HG02852 (cell line): Measurements from ENCODE around the gene RGL1.

ENCODE experiments used
- ATAC-seq: cut with Tn5 transposase; IDR thresholded peaks from one replicate; pipeline ENCODE4 v1.9.1; 2021; ENCODE audit warnings: mild to moderate bottlenecking, moderate library complexity; ENCODE audit not compliant: unreplicated experiment

RGL1 gene

GRCh38 chr1:183817576-183818288, 12.8 kb downstream of the RGL1 start:
- no peak for ATAC-seq

DNA sequence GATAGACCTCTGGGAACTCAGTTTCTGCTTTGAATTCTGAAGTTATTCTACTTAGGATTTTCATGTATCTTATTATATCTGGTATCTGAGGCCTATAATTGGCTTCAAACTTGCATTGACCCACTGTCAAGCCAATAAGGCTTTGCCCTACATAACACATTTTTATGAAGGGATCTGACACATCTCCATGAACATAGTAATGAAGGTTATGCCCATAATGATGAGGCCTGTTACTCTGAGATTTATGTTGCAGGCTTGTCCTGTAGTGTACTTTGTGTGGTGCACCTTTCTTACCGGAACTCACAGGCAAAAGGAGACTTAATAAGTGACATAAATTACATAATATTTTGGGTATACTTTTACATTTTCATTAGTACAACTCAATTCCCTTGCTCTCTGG, 14.1 kb downstream of the RGL1 start:
- ATAC-seq = no peak

DNA sequence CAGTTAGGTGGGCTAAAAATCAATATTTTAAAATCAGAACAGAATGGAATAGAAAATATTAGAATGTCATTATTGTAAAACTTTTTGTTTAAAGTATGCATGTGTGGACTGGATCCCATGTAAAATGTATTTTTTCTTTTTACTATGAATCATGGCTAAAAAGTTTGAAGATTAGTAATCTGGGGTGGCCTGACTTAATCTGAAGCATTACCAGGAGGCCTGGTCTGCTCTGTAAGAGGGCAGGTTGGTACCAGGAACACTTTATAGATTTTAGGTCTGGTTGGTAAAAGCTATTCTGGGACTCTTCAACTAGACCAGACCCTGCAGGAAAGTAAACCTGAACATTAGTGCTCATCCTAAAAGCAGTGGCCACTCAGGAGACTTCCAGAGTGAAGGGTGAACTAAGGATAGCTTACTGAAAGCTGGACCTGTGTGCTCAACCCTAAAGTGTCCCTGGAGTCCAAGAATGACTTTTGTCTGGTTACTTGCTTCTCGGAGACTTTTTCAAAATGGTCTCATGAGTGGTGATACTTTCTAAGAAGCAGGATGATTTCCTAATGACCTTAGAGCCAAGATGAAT, 16.5 kb downstream of the RGL1 start:
- ATAC-seq = no peak

GRCh38 chr1:183821889-183822611, 17.1 kb downstream of the RGL1 start:
- no peak for ATAC-seq

- ATAC-seq = no peak
These were observed 19.4 kb downstream of the RGL1 start for GRCh38 chr1:183824291-183824690.

GRCh38 chr1:183827801-183828200, 22.9 kb downstream of the RGL1 start:
- ATAC-seq = no peak

DNA sequence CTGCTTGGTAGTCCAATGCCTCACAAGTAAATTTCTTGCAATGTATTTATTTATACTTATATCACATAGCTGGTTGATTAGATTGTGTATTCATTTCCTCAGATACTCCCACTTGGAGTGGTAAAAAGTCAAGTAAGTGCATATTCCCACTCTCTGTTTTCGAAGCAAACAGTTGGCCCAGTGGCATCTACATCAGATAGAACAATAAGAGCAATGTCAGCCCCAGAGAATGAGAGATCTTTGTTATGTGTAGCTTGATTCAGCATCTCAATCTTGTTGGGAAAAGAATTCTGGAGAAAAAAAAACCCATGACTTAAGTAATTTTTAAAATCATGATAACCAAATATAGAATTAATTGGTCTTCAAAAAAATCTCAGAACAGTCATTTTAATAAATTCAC, 25.5 kb downstream of the RGL1 start:
- no peak for ATAC-seq

GRCh38 chr1:183831311-183831710, 26.4 kb downstream of the RGL1 start:
- no peak for ATAC-seq

GRCh38 chr1:183832459-183832858, 27.5 kb downstream of the RGL1 start:
- ATAC-seq = no peak

DNA sequence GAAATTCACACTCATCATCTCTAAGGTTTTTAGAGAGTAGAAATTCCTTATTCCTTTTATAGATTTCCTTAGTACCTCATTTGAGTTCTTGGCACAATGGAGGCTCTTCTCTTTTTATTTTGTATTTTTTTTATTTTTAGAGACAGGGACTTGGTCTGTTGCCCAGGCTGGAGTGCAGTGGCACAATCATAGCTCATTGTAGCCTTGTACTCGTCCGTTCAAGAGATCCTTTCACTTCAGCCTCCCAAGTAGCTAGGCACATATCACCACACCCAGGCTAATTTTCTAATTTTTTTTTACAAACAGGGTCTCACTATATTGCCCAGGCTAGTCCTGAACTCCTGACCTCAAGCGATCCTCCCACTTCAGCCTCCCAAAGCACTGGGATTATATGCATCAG, 29.6 kb downstream of the RGL1 start:
- ATAC-seq = no peak

DNA sequence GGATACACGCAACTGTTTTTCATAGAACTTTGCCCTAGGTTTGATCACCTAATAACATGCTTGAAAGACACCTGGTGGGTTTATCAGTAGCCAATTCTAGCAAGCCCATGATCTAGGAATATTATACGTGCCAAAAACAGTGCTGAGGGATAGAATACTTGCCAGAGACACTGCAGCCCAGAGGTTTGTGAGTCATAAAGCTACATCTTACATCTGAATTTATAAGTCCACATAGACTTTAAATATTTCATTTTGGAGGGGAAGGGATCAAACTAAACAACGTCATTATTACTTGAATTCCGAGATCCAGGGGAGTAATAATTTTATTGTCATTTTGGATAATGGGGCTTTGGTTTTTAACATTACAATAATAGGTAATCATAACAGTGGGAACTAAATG, 31.7 kb downstream of the RGL1 start:
- no peak for ATAC-seq

DNA sequence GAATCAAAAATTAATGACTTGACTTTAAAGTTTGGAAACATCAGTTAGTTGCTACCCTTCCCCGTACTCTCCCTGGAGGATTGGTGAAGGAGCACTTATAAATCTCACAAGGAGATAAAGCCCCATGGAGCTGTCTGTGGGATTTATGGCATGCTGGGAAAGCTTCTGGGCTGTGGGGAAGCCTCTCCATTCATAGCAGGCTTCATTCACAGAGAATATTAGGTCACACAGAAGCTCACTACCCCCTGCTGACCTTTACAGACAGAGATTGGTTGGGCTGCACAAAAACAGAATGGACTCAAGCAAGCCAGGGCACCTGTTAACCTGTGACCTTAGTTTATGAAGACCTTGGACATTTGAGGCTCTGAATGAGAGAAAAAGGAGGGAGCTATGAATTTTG, 32.1 kb downstream of the RGL1 start:
- no peak for ATAC-seq

DNA sequence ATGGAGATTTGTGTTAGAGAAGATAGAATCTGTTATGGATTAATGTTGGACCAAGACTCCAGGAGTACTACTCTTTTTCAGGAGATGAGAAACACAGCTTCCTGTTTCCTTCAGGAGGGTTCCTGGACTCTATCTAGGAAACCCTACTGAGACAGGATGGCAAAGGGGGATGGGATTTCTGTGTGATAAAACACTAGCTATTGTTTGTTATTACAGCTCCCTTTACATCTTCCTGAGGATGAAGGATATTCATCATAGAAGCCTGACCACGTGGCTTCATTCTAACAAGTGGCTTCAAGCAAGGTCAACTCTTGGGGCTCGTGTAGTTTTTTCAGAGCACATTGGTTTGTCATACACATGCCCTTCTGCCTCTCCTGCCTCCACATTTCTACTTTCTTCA, 33.3 kb downstream of the RGL1 start:
- ATAC-seq = no peak

DNA sequence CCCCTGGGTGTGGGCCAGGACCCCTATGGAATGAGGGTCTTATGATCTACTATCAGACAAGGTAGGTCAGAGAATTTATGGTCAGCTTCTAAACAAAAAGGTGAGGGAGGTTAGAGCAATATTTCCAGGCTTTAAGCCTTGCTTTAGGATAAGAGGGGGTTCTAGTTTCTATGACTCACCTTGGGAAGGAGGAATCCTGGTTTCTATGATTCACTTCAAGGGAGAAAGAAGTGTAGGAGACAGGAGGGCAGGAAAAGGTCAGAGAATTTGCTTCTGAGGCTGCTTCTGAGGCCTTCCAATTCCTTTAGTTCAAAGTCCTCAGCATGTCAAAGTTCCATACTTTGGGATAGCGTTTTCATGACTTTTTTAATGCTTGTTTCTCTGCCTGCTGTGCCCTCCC, 35.2 kb downstream of the RGL1 start:
- no peak for ATAC-seq

DNA sequence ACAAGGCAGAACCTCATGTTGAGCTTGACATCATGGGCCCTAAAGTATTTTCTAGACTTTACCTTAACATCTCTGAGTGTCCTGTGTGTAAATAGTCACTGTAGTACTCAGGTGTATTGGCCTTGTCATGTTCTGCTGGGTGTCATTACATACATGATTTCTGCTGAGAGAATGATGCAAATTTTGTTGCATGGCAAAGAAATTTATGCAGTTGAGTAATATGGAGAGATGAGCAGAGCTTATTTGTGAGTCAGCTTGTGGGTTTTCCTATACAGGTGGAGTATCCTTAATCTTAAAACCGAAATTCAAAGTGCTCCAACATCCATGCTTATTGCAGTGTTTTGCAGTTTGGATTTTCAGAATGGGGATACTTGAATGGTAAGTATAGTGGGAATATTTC, 36.6 kb downstream of the RGL1 start:
- ATAC-seq = peak; percentile 51

GRCh38 chr1:183841950-183842794, 37.3 kb downstream of the RGL1 start:
- peak; percentile 88 for ATAC-seq

GRCh38 chr1:183842795-183843144, 37.9 kb downstream of the RGL1 start:
- ATAC-seq = peak; percentile 34

GRCh38 chr1:183844806-183845205, 39.9 kb downstream of the RGL1 start:
- ATAC-seq = no peak

DNA sequence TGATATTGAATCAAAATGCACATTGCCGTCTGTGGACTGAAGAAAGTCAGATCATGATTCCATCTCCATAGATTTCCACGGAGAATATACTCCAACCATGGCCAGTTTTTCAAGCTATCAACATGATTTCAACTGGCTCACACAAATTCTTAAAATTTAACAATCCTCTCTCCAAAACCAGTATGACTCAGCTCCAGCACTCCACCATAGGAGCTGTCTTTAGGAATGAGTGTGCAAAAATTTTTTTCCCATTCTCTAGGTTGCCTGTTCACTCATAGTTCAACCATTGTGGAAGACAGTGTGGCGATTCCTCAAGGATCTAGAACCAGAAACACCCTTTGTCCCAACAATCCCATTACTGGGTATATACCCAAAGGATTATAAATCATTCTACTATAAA, 40.8 kb downstream of the RGL1 start:
- ATAC-seq = no peak

GRCh38 chr1:183847641-183848040, 42.7 kb downstream of the RGL1 start:
- no peak for ATAC-seq

GRCh38 chr1:183850852-183851251, 45.9 kb downstream of the RGL1 start:
- no peak for ATAC-seq
